GM19395 (cell line): ENCODE measurements around the gene WNT16.
A peak's percentile ranks its signal among the peaks of the same experiment; 100 is the strongest.
"Not testable (repeated sequence)": the region's sequence is repeated elsewhere in the genome, so short reads cannot be mapped to it uniquely, and the experiment has no call there.

Source experiments
- ATAC-seq: cut with Tn5 transposase; IDR thresholded peaks from one replicate; pipeline ENCODE4 v1.9.1; 2021; ENCODE audit warnings: mild to moderate bottlenecking, moderate library complexity; ENCODE audit not compliant: unreplicated experiment

WNT16 gene

GRCh38 chr7:121328508-121329190, at the start of gene WNT16:
Gene WNT16, plus strand, starts transcription at chr7:121329000. Its CDS starts 293 bp downstream, at chr7:121329293.
- ATAC-seq: peak; percentile 43

GRCh38 chr7:121279060-121279620, 49.7 kb upstream of the WNT16 start:
- peak; percentile 27 for ATAC-seq

GRCh38 chr7:121279822-121280221, 49.0 kb upstream of the WNT16 start:
- no peak for ATAC-seq

GRCh38 chr7:121280656-121281055, 48.1 kb upstream of the WNT16 start:
- no peak for ATAC-seq

DNA sequence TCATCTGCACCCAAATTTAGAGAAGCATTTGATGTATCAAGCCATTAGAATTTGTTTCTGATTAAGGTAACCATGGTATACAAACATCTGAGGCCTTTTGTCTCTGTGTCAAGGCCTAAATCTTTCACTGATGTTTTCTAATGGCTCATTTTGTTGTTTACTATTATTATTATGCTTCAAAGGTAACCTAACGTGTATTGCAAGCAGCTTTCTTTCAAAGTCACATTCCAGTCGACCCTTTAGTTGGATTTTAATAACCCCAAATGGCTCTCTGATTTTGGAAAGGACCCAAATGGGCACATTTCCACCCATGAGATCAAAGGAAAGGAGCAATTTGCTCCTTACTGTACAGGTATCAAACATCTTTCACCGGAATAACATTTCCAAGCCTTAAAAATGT, 46.7 kb upstream of the WNT16 start:
- ATAC-seq: no peak

DNA sequence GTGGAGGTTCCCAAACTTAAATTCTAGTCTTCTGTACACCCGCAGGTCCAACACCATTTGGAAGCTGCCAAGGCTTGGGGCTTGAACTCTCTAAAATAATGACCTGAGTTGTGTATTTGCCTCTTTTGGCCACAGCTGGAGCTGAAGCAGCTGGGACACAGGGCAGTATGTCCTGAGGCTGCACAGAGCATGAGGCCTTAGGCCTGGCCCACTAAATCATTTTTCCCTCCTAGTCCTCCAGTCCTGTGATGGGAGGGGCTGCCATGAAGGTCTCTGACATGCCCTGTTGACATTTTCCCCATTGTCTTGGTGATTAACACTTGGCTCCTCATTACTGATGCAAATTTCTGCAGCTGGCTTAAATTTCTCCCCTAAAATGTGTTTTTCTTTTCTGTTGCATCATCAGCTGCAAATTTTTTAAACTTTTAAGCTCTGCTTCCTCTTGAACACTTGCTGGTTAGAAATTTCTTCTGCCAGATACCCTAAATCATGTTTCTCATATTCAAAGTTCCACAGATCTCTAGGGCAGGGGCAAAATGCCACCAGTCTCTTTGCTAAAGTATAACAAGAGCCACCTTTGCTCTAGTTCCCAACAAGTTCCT, 43.6 kb upstream of the WNT16 start:
- ATAC-seq: no peak

DNA sequence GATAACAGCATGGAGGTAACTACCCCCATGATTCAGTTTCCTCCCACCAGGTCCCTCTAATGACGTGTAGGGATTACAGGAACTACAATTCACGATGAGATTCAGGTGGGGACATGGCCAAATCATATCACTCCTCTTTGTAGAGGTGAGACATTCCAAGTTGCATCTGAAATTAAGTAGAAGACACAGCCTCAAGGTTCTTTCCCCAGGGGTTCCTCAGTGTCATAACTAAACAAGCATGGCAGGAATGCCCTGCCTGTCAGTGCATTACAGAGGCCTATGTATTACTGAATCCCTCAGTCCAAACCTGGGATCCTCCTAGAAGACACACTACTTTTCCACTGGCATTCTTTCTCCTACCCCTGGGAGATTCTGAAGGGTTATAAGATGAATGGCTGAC, 42.6 kb upstream of the WNT16 start:
- no peak for ATAC-seq

DNA sequence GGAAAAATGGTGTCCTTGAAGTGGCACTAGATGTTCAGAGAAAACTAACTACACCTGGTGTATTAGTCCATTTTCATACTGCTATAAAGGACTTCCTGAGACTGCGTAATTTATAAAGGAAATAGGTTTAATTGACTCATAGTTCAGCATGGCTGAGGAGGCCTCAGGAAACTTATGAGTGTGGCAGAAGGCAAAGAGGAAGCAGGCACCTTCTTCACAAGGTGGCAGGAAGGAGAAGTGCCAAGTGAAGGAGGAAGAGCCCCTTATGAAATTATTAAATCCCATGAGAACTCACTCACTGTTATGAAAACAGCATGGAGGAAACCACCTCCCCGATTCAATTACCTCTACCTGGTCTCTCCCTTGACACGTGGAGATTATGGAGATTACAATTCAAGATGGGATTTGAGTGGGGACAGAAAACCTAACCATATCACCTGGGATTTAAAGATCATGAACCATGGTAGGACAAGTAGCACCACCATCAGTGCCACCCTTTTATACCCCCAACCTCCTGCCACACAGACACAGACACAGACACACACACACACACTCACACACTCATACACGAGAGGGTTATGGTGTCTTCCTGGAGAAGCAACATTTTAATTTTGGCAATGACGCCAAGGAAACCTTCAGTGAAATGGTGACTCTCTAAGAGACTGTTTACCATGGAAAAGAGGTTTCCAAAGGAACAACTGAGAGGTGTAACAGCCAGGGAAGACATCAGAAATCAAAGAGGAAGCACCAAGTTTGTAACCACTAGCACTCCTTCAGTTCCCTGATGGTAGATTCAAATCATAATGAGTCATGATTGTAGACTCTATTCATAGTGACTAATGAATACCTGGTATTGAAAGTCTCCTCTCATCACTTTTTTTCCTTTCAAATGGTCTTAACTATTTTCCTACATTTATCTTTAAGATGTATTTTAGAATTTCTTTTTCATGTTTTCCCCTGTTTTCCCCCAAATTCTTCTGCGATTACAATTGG, 41.8 kb upstream of the WNT16 start:
- no peak for ATAC-seq

DNA sequence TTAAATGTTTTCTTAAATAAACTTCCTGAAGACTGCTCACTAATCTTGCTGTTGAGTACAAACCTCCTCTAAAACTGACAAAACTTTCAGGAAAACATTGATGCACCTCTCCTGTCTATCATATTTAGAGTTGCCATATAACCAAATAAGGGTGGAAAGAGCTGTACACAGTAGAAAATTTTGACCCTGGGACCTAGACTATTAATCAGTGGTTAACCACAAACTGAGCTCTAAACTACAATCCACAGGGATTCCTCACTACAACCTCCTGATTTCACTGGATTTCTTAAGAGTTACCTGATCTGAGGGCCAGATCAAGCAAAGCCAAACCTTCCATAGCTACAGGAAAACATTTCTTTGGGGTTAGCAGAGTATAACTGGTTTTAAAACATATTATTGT, 39.9 kb upstream of the WNT16 start:
- ATAC-seq: no peak

DNA sequence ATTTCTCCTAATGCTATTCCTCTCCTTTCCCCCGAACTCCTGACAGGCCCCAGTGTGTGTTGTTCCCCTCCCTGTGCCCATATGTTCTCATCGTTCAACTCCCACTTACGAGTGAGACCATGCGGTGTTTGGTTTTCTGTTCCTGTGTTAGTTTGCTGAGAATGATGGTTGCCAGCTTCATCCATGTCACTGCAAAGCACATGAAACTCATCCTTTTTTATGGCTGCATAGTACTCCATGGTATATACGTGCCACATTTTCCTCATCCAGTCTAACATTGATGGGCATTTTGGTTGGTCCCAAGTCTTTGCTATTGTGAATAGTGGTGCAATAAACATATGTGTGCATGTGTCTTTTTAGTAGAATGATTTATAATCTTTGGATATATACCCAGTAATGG, 38.9 kb upstream of the WNT16 start:
- ATAC-seq: not testable (repeated sequence)

DNA sequence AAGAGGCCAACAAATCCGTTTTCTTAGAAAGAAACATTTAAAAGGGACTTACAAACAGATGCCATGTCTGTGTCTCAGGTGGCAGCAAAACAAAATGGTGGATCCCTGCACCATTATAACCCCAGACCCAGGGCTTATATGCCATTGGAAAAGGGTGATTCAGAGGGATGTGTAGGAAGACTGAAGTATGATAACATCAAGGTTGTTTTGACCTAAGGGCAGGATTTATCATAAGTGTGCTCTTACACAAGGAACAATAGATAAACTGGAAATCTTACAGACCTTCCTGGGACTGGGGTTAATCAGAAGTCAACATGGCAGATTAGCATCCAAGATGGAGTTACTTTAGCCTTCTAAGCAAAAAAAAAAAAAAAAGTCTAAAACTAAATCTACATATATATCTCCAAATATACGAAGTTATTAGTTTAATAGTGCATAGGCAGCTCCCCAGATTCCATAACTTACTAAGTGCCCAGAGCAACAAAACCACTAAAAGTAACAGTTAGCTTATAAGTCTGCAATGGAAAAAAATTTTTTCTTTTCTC, 34.3 kb upstream of the WNT16 start:
- ATAC-seq: no peak

DNA sequence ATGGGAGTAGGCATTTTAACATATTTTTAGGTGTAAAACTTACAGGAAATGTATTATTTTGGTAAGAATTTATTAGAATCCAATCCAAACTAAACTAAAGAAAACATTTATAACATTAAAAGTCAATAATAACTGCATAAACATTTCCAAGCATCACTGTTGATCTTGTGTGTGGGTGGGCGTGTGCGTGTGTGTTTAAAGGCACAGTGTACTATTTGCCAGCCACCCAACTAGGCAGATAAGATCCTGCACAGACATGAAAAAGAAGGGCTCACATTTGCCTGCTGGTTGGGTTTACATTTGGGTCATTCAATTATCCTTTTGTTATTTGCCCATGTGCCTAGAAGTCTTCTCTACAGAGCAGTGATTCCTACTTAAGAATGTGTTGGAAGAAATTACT, 31.0 kb upstream of the WNT16 start:
- ATAC-seq: no peak

DNA sequence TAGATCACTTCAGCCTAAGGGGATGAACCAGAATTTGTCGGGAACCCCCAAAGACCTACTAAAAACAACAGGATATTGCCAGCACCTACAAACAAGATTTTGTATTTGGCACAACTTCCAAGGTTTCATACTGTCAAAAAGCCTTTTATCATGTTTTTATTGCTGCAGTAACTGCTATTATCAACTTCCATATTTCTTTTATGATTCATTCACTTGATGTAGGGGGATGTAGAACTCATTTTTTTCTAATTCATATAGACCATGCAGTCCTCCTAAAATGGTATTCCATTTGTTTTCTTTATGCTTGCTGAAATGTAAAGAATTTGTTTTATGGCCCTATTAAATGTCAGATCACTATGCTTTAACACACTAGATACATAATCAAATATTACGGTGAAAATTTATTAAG, 30.0 kb upstream of the WNT16 start:
- ATAC-seq: no peak

DNA sequence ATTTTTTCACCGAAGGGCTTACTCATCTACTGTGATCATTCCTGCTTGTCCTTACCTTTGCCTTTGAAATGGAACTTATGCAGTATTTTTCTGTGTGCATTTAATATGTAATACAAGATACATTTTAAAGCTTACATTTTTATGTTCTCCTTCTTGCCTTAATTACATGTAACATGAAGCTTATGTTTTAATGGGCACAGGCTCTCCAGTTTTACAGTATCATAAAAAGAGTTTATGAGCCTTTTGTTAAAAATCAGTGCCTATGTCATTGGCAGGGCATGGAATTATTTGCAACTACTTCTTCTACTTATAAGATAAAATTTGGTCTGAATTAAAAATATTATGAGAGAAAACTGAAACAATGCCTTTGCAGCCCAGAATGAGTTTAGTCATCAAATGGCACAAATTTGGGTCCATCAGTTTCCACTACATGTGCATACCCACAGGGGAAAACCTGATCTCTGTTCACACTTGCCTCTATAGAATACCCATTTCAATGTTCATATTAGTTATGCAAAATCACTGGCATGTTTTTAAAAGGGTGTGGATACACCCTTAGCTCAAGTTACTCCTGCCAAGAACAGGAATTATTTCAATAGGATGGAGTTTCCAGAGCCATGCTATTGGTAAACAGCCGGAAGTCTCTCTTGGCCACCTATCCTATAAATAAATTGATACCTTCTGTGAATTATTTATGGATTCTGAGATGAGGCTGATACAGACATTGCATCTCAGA, 27.9 kb upstream of the WNT16 start:
- ATAC-seq: no peak

GRCh38 chr7:121301446-121302213, 27.2 kb upstream of the WNT16 start:
- ATAC-seq: no peak

- peak; percentile 96 for ATAC-seq
Observed at GRCh38 chr7:121302214-121302745, 26.5 kb upstream of the WNT16 start.

GRCh38 chr7:121303422-121304101, 25.2 kb upstream of the WNT16 start:
- no peak for ATAC-seq

DNA sequence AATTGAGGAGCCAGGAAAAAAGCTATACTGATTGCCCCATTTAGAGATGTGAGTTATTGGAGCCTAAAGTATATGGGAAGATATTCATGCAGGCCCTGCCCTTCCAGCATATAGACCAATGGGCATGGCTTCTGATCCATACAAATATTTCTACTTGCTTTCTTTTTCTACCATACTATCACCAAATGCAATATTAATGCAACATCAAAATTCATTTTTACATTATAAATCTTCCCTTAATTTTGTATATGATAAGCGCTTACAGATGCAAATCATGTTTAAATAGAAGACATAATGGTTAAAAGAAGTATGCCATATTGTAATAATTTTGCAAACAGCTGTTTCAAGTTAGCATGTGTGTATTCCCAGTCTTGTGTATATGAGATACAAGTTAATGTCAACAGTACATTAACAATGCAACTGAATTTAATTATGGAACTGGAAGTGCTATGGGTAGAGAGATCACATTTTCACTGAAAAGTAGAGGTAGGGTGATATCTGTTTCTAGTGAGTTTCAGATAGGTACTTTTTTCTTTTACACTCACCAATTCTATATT, 24.6 kb upstream of the WNT16 start:
- no peak for ATAC-seq
